Measurements from ENCODE around the gene DONSON. TPM values are rescaled to one million over a fixed set of nuclear protein-coding genes. Genes with fewer than 3 reads are reported as not detected.
"Not testable (repeated sequence)": the region's sequence is repeated elsewhere in the genome, so short reads cannot be mapped to it uniquely, and the experiment has no call there.

The DONSON gene
- total RNA-seq, 1 experiment from 2014 or later: 62.7 TPM

DNA sequence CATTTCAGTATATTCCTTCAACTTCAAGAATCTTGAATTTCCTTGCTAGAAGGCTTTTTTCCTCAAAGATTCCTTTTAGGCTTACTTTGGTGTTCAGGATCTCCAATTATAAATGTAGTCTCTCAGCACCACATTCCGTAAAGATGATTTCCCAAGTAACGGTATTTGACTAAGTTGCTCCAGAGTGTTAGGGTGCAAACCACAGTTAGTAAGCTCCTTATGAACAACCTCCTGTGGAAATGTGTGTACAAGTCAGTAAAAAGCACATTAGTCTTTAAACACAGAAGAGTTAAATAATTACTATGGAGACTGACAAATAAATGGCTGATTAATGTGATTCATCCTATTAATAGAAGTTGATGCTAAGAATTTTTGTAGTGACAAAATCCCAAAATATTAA is 10.3 kb downstream of the DONSON start:
- DNase-seq: no peak
- H3K27ac ChIP-seq: no peak overlapping the region
- H3K27me3 ChIP-seq: no peaks in the 10 kb centered on the region
- H3K9me3 ChIP-seq (replicated peaks): no peaks in the 10 kb centered on the region
- H3K36me3 ChIP-seq: peaks cover 87% of the 10 kb centered on the region
- H3K4me1 ChIP-seq: no peaks in the 10 kb centered on the region
- no peak overlapping the region for H3K4me3 ChIP-seq

GRCh38 chr21:33576741-33577141 is 11.7 kb downstream of the DONSON start:
- H3K36me3 ChIP-seq: peaks cover 92% of the 10 kb centered on the region
- not testable (repeated sequence) for DNase-seq

DNA sequence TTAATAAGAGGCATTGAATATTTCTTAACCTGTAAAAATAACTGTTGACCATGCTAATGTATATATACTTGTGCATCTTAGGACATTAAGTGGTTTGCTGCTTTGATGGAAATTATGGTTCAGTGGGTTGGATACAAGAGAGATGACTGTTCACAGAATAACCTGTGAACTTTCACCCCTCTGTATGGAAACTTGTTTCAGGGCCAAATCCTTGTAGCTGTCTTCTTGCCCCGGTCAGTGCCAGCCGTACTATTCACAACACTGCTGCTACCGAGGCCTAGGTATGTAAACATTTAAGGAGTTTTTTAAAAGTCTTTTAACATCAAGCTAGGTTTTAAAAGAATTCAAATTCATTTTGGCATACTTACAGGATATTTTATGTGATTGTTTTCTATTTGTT is 16.1 kb downstream of the DONSON start:
- H3K36me3 ChIP-seq: peaks cover 94% of the 10 kb centered on the region
- H3K9me3 ChIP-seq (replicated peaks): no peaks in the 10 kb centered on the region
- no peak overlapping the region for H3K27ac ChIP-seq
- H3K27me3 ChIP-seq: no peaks in the 10 kb centered on the region
- H3K4me3 ChIP-seq: no peak overlapping the region
- no peaks in the 10 kb centered on the region for H3K4me1 ChIP-seq
- DNase-seq: no peak

More at GRCh38 chr21:33576741-33577141, 11.7 kb downstream of the DONSON start:
- H3K4me3 ChIP-seq; H3K27ac ChIP-seq; H3K27me3 ChIP-seq; H3K9me3 ChIP-seq (replicated peaks); H3K4me1 ChIP-seq: not testable (repeated sequence)

DNA sequence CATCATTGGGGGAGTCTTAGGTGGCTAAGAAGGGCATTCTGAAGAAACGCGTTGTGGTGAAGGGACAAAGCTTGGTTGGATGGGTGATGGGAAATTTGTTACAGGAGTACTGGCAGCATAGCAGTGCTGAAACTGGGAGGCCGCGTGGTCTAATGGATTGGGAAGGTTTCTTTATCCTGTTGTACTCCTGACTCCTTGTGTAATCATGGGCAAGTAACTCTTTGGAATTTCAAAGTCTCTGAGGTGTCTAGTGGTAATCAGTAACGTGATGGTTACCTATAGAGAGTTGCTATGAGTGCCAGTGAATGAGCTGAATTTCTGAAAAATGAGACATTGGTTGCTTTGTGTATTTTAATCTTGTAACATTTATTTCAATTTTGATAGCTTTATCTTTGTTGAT is 18.5 kb downstream of the DONSON start:
- peaks cover 92% of the 10 kb centered on the region for H3K36me3 ChIP-seq
- no peaks in the 10 kb centered on the region for H3K4me1 ChIP-seq

GRCh38 chr21:33568448-33568847 is 20.0 kb downstream of the DONSON start:
- H3K9me3 ChIP-seq (replicated peaks): no peaks in the 10 kb centered on the region
- H3K27me3 ChIP-seq: no peaks in the 10 kb centered on the region
- H3K27ac ChIP-seq: no peak overlapping the region
- DNase-seq: no peak
- H3K36me3 ChIP-seq: peaks cover 88% of the 10 kb centered on the region
- H3K4me3 ChIP-seq: no peak overlapping the region
- no peaks in the 10 kb centered on the region for H3K4me1 ChIP-seq

More for the DNA sequence above, 18.5 kb downstream of the DONSON start:
- H3K9me3 ChIP-seq (replicated peaks): no peaks in the 10 kb centered on the region
- H3K27ac ChIP-seq: no peak overlapping the region
- DNase-seq: no peak
- H3K27me3 ChIP-seq: no peaks in the 10 kb centered on the region
- H3K4me3 ChIP-seq: no peak overlapping the region

DNA sequence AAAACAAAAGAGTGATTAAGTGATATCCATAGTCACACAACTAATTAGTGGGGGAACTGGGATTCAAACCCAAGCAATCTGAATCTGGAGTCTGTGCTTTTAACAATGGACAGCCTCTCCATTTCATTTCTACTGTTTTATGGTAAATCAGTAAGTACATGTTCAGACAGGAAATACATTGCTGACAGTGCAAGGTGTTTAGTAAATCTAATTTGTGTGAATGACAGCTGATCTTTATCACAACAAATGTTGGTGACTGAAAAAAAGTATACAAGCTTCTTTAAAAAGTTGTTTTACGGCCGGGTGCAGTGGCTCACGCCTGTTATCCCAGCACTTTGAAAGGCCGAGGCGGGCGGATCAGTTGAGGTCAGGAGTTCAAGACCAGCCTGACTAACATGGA is 20.6 kb downstream of the DONSON start:
- no peaks in the 10 kb centered on the region for H3K27me3 ChIP-seq
- no peaks in the 10 kb centered on the region for H3K9me3 ChIP-seq (replicated peaks)
- no peak overlapping the region for H3K27ac ChIP-seq
- H3K4me3 ChIP-seq: no peak overlapping the region
- no peak for DNase-seq
- peaks cover 89% of the 10 kb centered on the region for H3K36me3 ChIP-seq
- H3K4me1 ChIP-seq: no peaks in the 10 kb centered on the region

DNA sequence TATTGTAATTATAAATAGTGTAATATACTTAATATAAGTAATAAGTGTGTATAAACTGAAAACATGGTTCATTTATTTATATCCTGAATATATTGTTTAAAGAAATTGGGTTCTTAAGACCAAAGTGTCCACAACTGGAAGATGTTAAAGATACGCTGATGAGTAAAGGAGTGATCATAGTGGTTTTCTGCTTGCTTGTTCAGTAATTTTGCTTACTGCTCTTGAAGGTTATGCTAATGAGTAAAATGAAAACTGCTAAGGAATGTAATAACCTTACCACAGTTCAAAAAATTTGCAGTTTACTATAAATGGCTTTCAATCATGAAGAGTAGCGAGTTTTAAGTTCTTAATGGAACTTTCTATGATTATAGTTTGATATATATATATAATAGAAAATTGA is 22.0 kb downstream of the DONSON start:
- H3K36me3 ChIP-seq: peaks cover 92% of the 10 kb centered on the region
- no peaks in the 10 kb centered on the region for H3K27me3 ChIP-seq
- no peak for DNase-seq
- no peaks in the 10 kb centered on the region for H3K4me1 ChIP-seq
- H3K9me3 ChIP-seq (replicated peaks): no peaks in the 10 kb centered on the region
- no peak overlapping the region for H3K4me3 ChIP-seq
- H3K27ac ChIP-seq: no peak overlapping the region

DNA sequence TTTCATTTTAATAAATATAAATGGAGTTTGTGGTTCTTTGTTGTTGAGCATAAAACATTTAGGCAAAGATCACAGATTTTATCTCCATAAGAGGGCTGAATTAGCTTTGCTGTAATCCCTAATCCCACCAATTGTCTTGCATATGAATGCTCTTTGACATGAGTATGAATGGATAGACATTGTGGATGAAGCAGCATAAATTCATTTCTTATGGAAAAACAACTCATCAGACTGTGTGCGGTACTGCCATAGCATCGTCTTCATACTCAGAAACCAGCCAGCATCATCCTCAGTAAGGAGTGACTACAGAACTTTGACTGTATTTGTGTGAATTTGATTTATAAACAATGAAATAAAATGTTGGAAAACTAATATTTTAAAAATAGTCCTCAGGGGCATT is 26.1 kb downstream of the DONSON start:
- Histone ChIP-seq H3K4me1 (no peaks in the 10 kb centered on the region), H3K36me3 (peaks cover 92% of the 10 kb centered on the region), H3K4me3 (no peak overlapping the region), H3K27ac (no peak overlapping the region), H3K9me3 (replicated peaks) (no peaks in the 10 kb centered on the region), H3K27me3 (no peaks in the 10 kb centered on the region)
- DNase-seq: no peak

- Histone ChIP-seq H3K27me3 (no peaks in the 10 kb centered on the region), H3K9me3 (replicated peaks) (no peaks in the 10 kb centered on the region), H3K4me3 (no peak overlapping the region), H3K36me3 (peaks cover 90% of the 10 kb centered on the region), H3K4me1 (no peaks in the 10 kb centered on the region), H3K27ac (no peak overlapping the region)
- no peak for DNase-seq
These were observed 27.1 kb downstream of the DONSON start for GRCh38 chr21:33561373-33561772.

- Histone ChIP-seq H3K27ac (no peak overlapping the region), H3K4me3 (no peak overlapping the region), H3K27me3 (no peaks in the 10 kb centered on the region), H3K9me3 (replicated peaks) (no peaks in the 10 kb centered on the region), H3K4me1 (no peaks in the 10 kb centered on the region), H3K36me3 (peaks cover 90% of the 10 kb centered on the region)
- DNase-seq: no peak
These were observed 27.5 kb downstream of the DONSON start for GRCh38 chr21:33560965-33561364.

- Histone ChIP-seq H3K27ac (no peak overlapping the region), H3K27me3 (no peaks in the 10 kb centered on the region), H3K9me3 (replicated peaks) (no peaks in the 10 kb centered on the region), H3K36me3 (peaks cover 93% of the 10 kb centered on the region), H3K4me3 (no peak overlapping the region), H3K4me1 (no peaks in the 10 kb centered on the region)
- DNase-seq: no peak
These were observed 28.7 kb downstream of the DONSON start for GRCh38 chr21:33559813-33560212.

- Histone ChIP-seq H3K27me3 (no peaks in the 10 kb centered on the region), H3K4me1 (no peaks in the 10 kb centered on the region), H3K36me3 (peaks cover 96% of the 10 kb centered on the region), H3K9me3 (replicated peaks) (no peaks in the 10 kb centered on the region; the same call in 1 of the 2 replicates), H3K27ac (no peak overlapping the region), H3K4me3 (no peak overlapping the region)
- DNase-seq: no peak
These were observed 29.6 kb downstream of the DONSON start for GRCh38 chr21:33558777-33559421.

- no peak overlapping the region for H3K27ac ChIP-seq
- H3K36me3 ChIP-seq: peaks cover 96% of the 10 kb centered on the region
- H3K9me3 ChIP-seq (replicated peaks): no peaks in the 10 kb centered on the region; the same call in 1 of the 2 replicates
- H3K27me3 ChIP-seq: no peaks in the 10 kb centered on the region
- H3K4me1 ChIP-seq: no peaks in the 10 kb centered on the region
- H3K4me3 ChIP-seq: no peak overlapping the region
- no peak for DNase-seq
These were observed 31.0 kb downstream of the DONSON start for GRCh38 chr21:33557447-33557846.

- Histone ChIP-seq H3K9me3 (replicated peaks) (no peaks in the 10 kb centered on the region; the same call in 1 of the 2 replicates), H3K36me3 (peaks cover 95% of the 10 kb centered on the region), H3K4me3 (no peak overlapping the region), H3K27me3 (no peaks in the 10 kb centered on the region), H3K27ac (no peak overlapping the region), H3K4me1 (no peaks in the 10 kb centered on the region)
- DNase-seq: no peak
These were observed 33.5 kb downstream of the DONSON start for GRCh38 chr21:33554982-33555344.

DNA sequence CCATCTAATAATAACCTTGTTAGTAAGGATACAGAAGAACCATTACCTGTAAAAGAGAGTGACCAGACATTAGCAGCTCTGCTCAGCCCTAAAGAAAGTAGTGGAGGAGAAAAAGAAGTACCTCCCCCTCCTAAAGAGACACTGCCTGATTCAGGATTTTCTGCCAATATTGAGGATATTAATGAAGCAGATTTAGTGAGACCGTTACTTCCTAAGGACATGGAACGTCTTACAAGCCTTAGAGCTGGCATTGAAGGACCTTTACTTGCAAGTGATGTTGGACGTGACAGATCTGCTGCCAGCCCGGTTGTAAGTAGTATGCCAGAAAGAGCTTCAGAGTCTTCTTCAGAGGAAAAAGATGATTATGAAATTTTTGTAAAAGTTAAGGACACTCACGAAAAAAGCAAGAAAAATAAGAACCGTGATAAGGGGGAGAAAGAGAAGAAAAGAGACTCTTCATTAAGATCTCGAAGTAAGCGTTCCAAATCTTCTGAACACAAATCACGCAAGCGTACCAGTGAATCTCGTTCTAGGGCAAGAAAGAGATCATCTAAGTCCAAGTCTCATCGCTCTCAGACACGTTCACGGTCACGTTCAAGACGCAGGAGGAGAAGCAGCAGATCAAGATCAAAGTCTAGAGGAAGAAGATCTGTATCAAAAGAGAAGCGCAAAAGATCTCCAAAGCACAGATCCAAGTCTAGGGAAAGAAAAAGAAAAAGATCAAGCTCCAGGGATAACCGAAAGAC is 34.1 kb downstream of the DONSON start:
- H3K27ac ChIP-seq: no peak overlapping the region
- H3K27me3 ChIP-seq: no peaks in the 10 kb centered on the region
- H3K4me1 ChIP-seq: no peaks in the 10 kb centered on the region
- H3K9me3 ChIP-seq (replicated peaks): no peaks in the 10 kb centered on the region; the same call in 1 of the 2 replicates
- H3K4me3 ChIP-seq: no peak overlapping the region
- DNase-seq: no peak
- H3K36me3 ChIP-seq: peaks cover 95% of the 10 kb centered on the region

Measured in SJCRH30 (cell line).